H1 (cell line): Measurements from ENCODE around the gene SLCO1C1. TPM values are rescaled to one million over a fixed set of nuclear protein-coding genes. Genes with fewer than 3 reads are reported as not detected.

Experiments
- CTCF ChIA-PET: fragments of 300-600 bp; sonication (Branson Sonifier 250); formaldehyde crosslinking; loops from one replicate; lab custom pipeline; 2021; ENCODE audit not compliant: partially characterized antibody; lab: Charles Lee
- POLR2A ChIA-PET: fragments of 300-600 bp; sonication (Branson Sonifier 250); formaldehyde crosslinking; loops from one replicate; lab custom pipeline; 2021; ENCODE audit warnings: inconsistent platforms; ENCODE audit not compliant: partially characterized antibody; lab: Charles Lee
- DNase-seq, 2 experiments: peaks; one replicate each; pipeline versions ENCODE4 v3.0.0 to v3.0.0-alpha.2; 2010 to 2022; ENCODE audit warnings: low spot score in 2 of 2, low read depth in 1 of 2, mixed read lengths in 1 of 2
- FAIRE-seq: peaks from 2 replicates; lab custom pipeline; 2011; peaks lifted over from hg19 to GRCh38; lab: Jason Lieb, UNC
- H2AFZ ChIP-seq: 2 replicates; pipeline ENCODE4 v1.8.1; 2012; ENCODE audit warnings: low read length, inconsistent platforms
- H2AK5ac ChIP-seq: 2 replicates; pipeline ENCODE4 v1.6.1; 2013; ENCODE audit warnings: low read depth, low read length
- H2BK120ac ChIP-seq: replicated peaks from 2 replicates; pipeline ENCODE3; 2013; ENCODE audit warnings: low read depth, low read length, inconsistent platforms
- H2BK12ac ChIP-seq: 2 replicates; pipeline ENCODE4 v1.6.1; 2013; ENCODE audit warnings: low read depth, low read length
- H2BK15ac ChIP-seq: 2 replicates; pipeline ENCODE4 v1.6.1; 2013; ENCODE audit warnings: low read length
- H2BK20ac ChIP-seq: 2 replicates; pipeline ENCODE4 v1.6.1; 2013; ENCODE audit warnings: low read length
- H2BK5ac ChIP-seq: 2 replicates; pipeline ENCODE4 v1.6.1; 2013; ENCODE audit warnings: low read depth, low read length
- H3K14ac ChIP-seq: 2 replicates; pipeline ENCODE4 v1.6.1; 2013; ENCODE audit warnings: inconsistent platforms; ENCODE audit not compliant: insufficient read length
- H3K18ac ChIP-seq: 2 replicates; pipeline ENCODE4 v1.6.1; 2013; ENCODE audit warnings: low read length; ENCODE audit errors: extremely low read depth
- H3K23ac ChIP-seq: 2 replicates; pipeline ENCODE4 v1.6.1; 2013; ENCODE audit warnings: inconsistent platforms; ENCODE audit not compliant: insufficient read length
- H3K23me2 ChIP-seq: 2 replicates; pipeline ENCODE4 v1.6.1; 2013; ENCODE audit warnings: low read depth, low read length
- H3K27ac ChIP-seq: 2 replicates; pipeline ENCODE4 v1.6.1; 2011; ENCODE audit warnings: low read depth, low read length, inconsistent platforms
- H3K27me3 ChIP-seq, 4 experiments: replicated peaks in 1 of 4; 1 replicate in 1 of 4; 2 replicates in 3 of 4; pipeline versions ENCODE4 v1.6.1 to v1.8.1; 2011 to 2013; ENCODE audit warnings: low read length in 3 of 4, mild to moderate bottlenecking in 3 of 4, inconsistent platforms in 2 of 4, mixed read lengths in 2 of 4, moderate library complexity in 1 of 4; ENCODE audit not compliant: control insufficient read depth in 3 of 4, insufficient read depth in 3 of 4; ENCODE audit errors: extremely low read depth in 1 of 4
- H3K36me3 ChIP-seq, 4 experiments: 2 replicates each; pipeline versions ENCODE4 v1.6.1 to v1.8.1; 2011 to 2013; ENCODE audit warnings: mild to moderate bottlenecking in 4 of 4, low read length in 3 of 4, moderate library complexity in 2 of 4, control low read depth in 1 of 4, inconsistent platforms in 1 of 4; ENCODE audit not compliant: insufficient read depth in 4 of 4, control insufficient read depth in 2 of 4
- H3K4ac ChIP-seq: replicated peaks from 2 replicates; pipeline ENCODE3; 2013; ENCODE audit warnings: low read length, low read depth, mixed read lengths, inconsistent platforms; ENCODE audit not compliant: insufficient read length
- H3K4me1 ChIP-seq, 4 experiments: replicated peaks in 1 of 4; 1 replicate in 1 of 4; 2 replicates in 3 of 4; pipeline versions ENCODE4 v1.6.1 to v1.8.1; 2011 to 2013; ENCODE audit warnings: low read length in 3 of 4, inconsistent platforms in 2 of 4, mixed read lengths in 1 of 4; ENCODE audit not compliant: insufficient read depth in 4 of 4, control insufficient read depth in 3 of 4
- H3K4me2 ChIP-seq, 2 experiments: 2 replicates each; pipeline versions ENCODE4 v1.6.1 to v1.8.1; 2011 to 2013; ENCODE audit warnings: low read depth in 2 of 2, low read length in 2 of 2, control low read depth in 1 of 2, inconsistent platforms in 1 of 2, mild to moderate bottlenecking in 1 of 2; ENCODE audit not compliant: insufficient read depth in 1 of 2
- H3K4me3 ChIP-seq, 4 experiments: fragments of 200-600, 300-600 bp in 1 of 4; sonication (generic), shearing (Covaris generic), sonication (Bioruptor Twin) in 1 of 4; 2 replicates each; pipeline versions ENCODE4 v1.5.1 to v1.8.1; 2011 to 2016; ENCODE audit warnings: low read length in 4 of 4, low read depth in 3 of 4, control low read depth in 2 of 4, inconsistent platforms in 2 of 4, mild to moderate bottlenecking in 2 of 4, mixed read lengths in 1 of 4, moderate library complexity in 1 of 4; ENCODE audit not compliant: insufficient read depth in 2 of 4; ENCODE audit errors: extremely low read depth in 1 of 4
- H3K56ac ChIP-seq: replicated peaks from 2 replicates; pipeline ENCODE3; 2013; ENCODE audit warnings: low read depth, mild to moderate bottlenecking, mixed read lengths, low read length, inconsistent platforms; ENCODE audit not compliant: insufficient read length
- H3K79me1 ChIP-seq: 2 replicates; pipeline ENCODE4 v1.6.1; 2013; ENCODE audit warnings: low read depth, low read length, control low read depth
- H3K79me2 ChIP-seq, 2 experiments: 2 replicates each; pipeline versions ENCODE4 v1.6.1 to v1.8.1; 2012 to 2013; ENCODE audit warnings: low read length in 2 of 2, mild to moderate bottlenecking in 2 of 2, inconsistent platforms in 1 of 2; ENCODE audit not compliant: insufficient read depth in 2 of 2, control insufficient read depth in 1 of 2
- H3K9ac ChIP-seq, 4 experiments: replicated peaks in 1 of 4; 1 replicate in 1 of 4; 2 replicates in 3 of 4; pipeline versions ENCODE4 v1.6.1 to v1.8.1; 2011 to 2013; ENCODE audit warnings: low read depth in 3 of 4, low read length in 3 of 4, control low read depth in 2 of 4, mild to moderate bottlenecking in 2 of 4, moderate library complexity in 2 of 4, inconsistent platforms in 1 of 4; ENCODE audit errors: extremely low read depth in 1 of 4
- H3K9me3 ChIP-seq, 2 experiments: 2 replicates each; pipeline versions ENCODE4 v1.6.1 to v1.8.1; 2012 to 2013; ENCODE audit warnings: mild to moderate bottlenecking in 2 of 2, moderate library complexity in 2 of 2, control low read depth in 1 of 2, inconsistent platforms in 1 of 2, low read depth in 1 of 2, low read length in 1 of 2, mixed read lengths in 1 of 2; ENCODE audit not compliant: insufficient read depth in 2 of 2
- H4K20me1 ChIP-seq, 2 experiments: replicated peaks in 1 of 2; 2 replicates each; pipeline versions ENCODE3 to v1.8.1; 2011 to 2013; ENCODE audit warnings: inconsistent platforms in 2 of 2, low read length in 2 of 2, mild to moderate bottlenecking in 1 of 2; ENCODE audit not compliant: insufficient read depth in 2 of 2, control insufficient read depth in 1 of 2
- H4K5ac ChIP-seq: 2 replicates; pipeline ENCODE4 v1.6.1; 2013; ENCODE audit warnings: low read length, low read depth, mixed read lengths, inconsistent platforms; ENCODE audit not compliant: insufficient read length
- H4K8ac ChIP-seq: 2 replicates; pipeline ENCODE4 v1.8.0; 2013; ENCODE audit warnings: mild to moderate bottlenecking, moderate library complexity, low read length, inconsistent platforms; ENCODE audit not compliant: insufficient read depth; ENCODE audit errors: extremely low read depth
- H4K91ac ChIP-seq: replicated peaks from 2 replicates; pipeline ENCODE3; 2013; ENCODE audit warnings: low read length, mixed read lengths, inconsistent platforms; ENCODE audit not compliant: insufficient read length
- BACH1 ChIP-seq: IDR thresholded peaks from 2 replicates; pipeline ENCODE4 v1.6.1; 2012; ENCODE audit warnings: low read length, improper control_type of control experiment
- BCL11A ChIP-seq, 2 experiments: IDR thresholded peaks; one replicate each; pipeline ENCODE4 v1.6.1; 2011; ENCODE audit warnings: low read depth in 2 of 2, low read length in 2 of 2, mild to moderate bottlenecking in 2 of 2
- CEBPB ChIP-seq: IDR thresholded peaks from 2 replicates; pipeline ENCODE4 v1.6.1; 2012; ENCODE audit warnings: low read depth, low read length
- CHD2 ChIP-seq: IDR thresholded peaks from 2 replicates; pipeline ENCODE4 v1.6.1; 2012; ENCODE audit warnings: low read length, improper control_type of control experiment
- HDAC2 ChIP-seq, 2 experiments: fragments of 300-600 bp in 1 of 2; sonication (generic) in 1 of 2; IDR thresholded peaks; 2 replicates each; pipeline ENCODE4 v1.6.1; 2011 to 2012; ENCODE audit warnings: low read depth in 2 of 2, low read length in 2 of 2, mild to moderate bottlenecking in 2 of 2, moderate library complexity in 2 of 2, borderline replicate concordance in 1 of 2, inconsistent platforms in 1 of 2
- NANOG ChIP-seq: IDR thresholded peaks from 2 replicates; pipeline ENCODE4 v1.6.1; 2011; ENCODE audit warnings: low read length, low read depth, mild to moderate bottlenecking, inconsistent platforms; ENCODE audit not compliant: insufficient read depth, poor library complexity, severe bottlenecking
- SAP30 ChIP-seq: fragments of 300-600 bp; sonication (generic); IDR thresholded peaks from 2 replicates; pipeline ENCODE4 v1.7.1; 2012; ENCODE audit warnings: low read length, moderate library complexity, mild to moderate bottlenecking, inconsistent platforms; ENCODE audit not compliant: insufficient read depth, insufficient replicate concordance
- SIX5 ChIP-seq: IDR thresholded peaks from 2 replicates; pipeline ENCODE4 v1.6.1; 2011; ENCODE audit warnings: mild to moderate bottlenecking, low read depth, low read length
- SP1 ChIP-seq: IDR thresholded peaks from 2 replicates; pipeline ENCODE4 v1.6.1; 2011; ENCODE audit warnings: low read depth, low read length
- SP2 ChIP-seq: IDR thresholded peaks from 2 replicates; pipeline ENCODE4 v1.6.1; 2012; ENCODE audit warnings: mild to moderate bottlenecking, low read length, inconsistent platforms
- SUZ12 ChIP-seq: fragments of 200-600 bp; sonication (generic); IDR thresholded peaks from 2 replicates; pipeline ENCODE4 v1.6.1; 2012; ENCODE audit warnings: mild to moderate bottlenecking, inconsistent platforms, low read length, moderate library complexity, mixed read lengths
- TAF7 ChIP-seq: optimal IDR thresholded peaks from 2 replicates; pipeline ENCODE3; 2011; ENCODE audit warnings: low read depth, mild to moderate bottlenecking, inconsistent platforms, low read length, moderate library complexity, borderline replicate concordance
- TCF12 ChIP-seq: IDR thresholded peaks from 2 replicates; pipeline ENCODE4 v1.6.1; 2011; ENCODE audit warnings: low read depth, mild to moderate bottlenecking, low read length
- WGBS, 2 experiments: shearing (Covaris generic) in 1 of 2; methylation state at CpG; one replicate each; pipeline versions ENCODE4 v1.1.6 to v1.1.7; 2013 to 2015; ENCODE audit warnings: low lambda C conversion rate in 2 of 2, mixed read lengths in 2 of 2, inconsistent platforms in 1 of 2, low coverage in 1 of 2, missing lambda C conversion rate in 1 of 2; ENCODE audit not compliant: insufficient replicate concordance in 2 of 2, insufficient coverage in 1 of 2, insufficient read length in 1 of 2; ENCODE audit errors: extremely low coverage in 1 of 2, missing lambda C conversion rate in 1 of 2; 5-methylcytosine and 5-hydroxymethylcytosine counted together
- polyA plus RNA-seq, 7 experiments: library from polyadenylated mRNA; depleted of rRNA in 3 of 7; stranded (reverse) in 5 of 7; unstranded in 2 of 7; fragments of >200 nt in 5 of 7; fragments of 200-250 nt in 2 of 7; gene quantifications; 1 replicate in 5 of 7; 2 replicates in 1 of 7; 4 replicates in 1 of 7; pipeline versions ENCODE4 v1.2.1 to v1.2.3, GENCODE V29; 2011 to 2013; ENCODE audit warnings: missing spikeins in 2 of 7, mixed read lengths in 2 of 7
- total RNA-seq: library from RNA; stranded (reverse); fragmentation: NEBNext Ultra II Directional; extraction: Animal tissue kit (Norgen Biotek cat#: 25700); gene quantifications from 2 replicates; pipeline ENCODE4 v1.2.1, GENCODE V29; 2021

SLCO1C1 gene
- total and polyA plus RNA-seq, 2 of the 8 experiments (the other 6 are each of a cell fraction or from before 2014, with no cell fraction given): 0.18 to 0.74 TPM

GRCh38 chr12:20704860-20705259, 9.7 kb downstream of the SLCO1C1 start:
- 88% methylated on average over 6 of the region's 6 CpGs; no CpG with 5 or more reads in 1 of the 2 experiments for WGBS, 2 experiments
- H3K36me3 ChIP-seq: no peaks in the 10 kb centered on the region
- H3K4ac ChIP-seq: no peak overlapping the region
- no peak overlapping the region for H2BK120ac ChIP-seq
- no peak overlapping the region for H3K23ac ChIP-seq
- no peak overlapping the region for H3K4me3 ChIP-seq
- H2BK15ac ChIP-seq: no peak overlapping the region
- H4K5ac ChIP-seq: no peak overlapping the region
- H3K79me1 ChIP-seq: no peaks in the 10 kb centered on the region
- no peak overlapping the region for H3K14ac ChIP-seq
- H3K56ac ChIP-seq: no peak overlapping the region
- H3K79me2 ChIP-seq: no peaks in the 10 kb centered on the region
- H4K20me1 ChIP-seq: no peaks in the 10 kb centered on the region
- H3K9me3 ChIP-seq: no peaks in the 10 kb centered on the region
- no peak overlapping the region for H4K8ac ChIP-seq
- no peaks in the 10 kb centered on the region for H3K4me1 ChIP-seq
- no peak overlapping the region for H4K91ac ChIP-seq
- no peak overlapping the region for H2BK20ac ChIP-seq
- no peak overlapping the region for H3K4me2 ChIP-seq
- no peaks in the 10 kb centered on the region for H3K27me3 ChIP-seq
- DNase-seq (no peak), FAIRE-seq (no peak)
- no peak overlapping the region for H3K27ac ChIP-seq
- no peak overlapping the region for H3K18ac ChIP-seq
- H2AK5ac ChIP-seq: no peak overlapping the region
- CTCF ChIA-PET: interaction anchor here (1.1 to 4.9 kb wide), 2 partner anchors 11 to 47 kb away, joined by 3 to 27 read pairs; no protein-coding TSS in a partner anchor
- no peak overlapping the region for H2BK5ac ChIP-seq
- POLR2A ChIA-PET: no interaction called here
- no peaks in the 10 kb centered on the region for H3K23me2 ChIP-seq
- no peak overlapping the region for H3K9ac ChIP-seq
- no peak overlapping the region for H2BK12ac ChIP-seq
- no peak overlapping the region for H2AFZ ChIP-seq
- no peak for TF ChIP-seq SP2
- no peak for TF ChIP-seq SIX5
- TF ChIP-seq CEBPB: no peak
- TF ChIP-seq HDAC2 (IDR thresholded peaks at IDR 0.05; ENCODE audit: borderline replicate concordance in 1 of 2, low read depth in 2 of 2, low read length in 2 of 2): no peak
- TF ChIP-seq TCF12: no peak
- no peak for TF ChIP-seq SAP30
- no peak for TF ChIP-seq TAF7
- no peak for TF ChIP-seq BACH1
- TF ChIP-seq CHD2: no peak
- TF ChIP-seq SP1: no peak
- no peak for TF ChIP-seq SUZ12
- no peak for TF ChIP-seq NANOG
- no peak for TF ChIP-seq BCL11A (IDR thresholded peaks at IDR 0.05; ENCODE audit: low read depth in 2 of 2, low read length in 2 of 2)
